Measurements from ENCODE around the gene IGF1R. TPM values are rescaled to one million over a fixed set of nuclear protein-coding genes. Genes with fewer than 3 reads are reported as not detected.

Gene IGF1R
- total and polyA plus RNA-seq, 2 of the 8 experiments (the other 6 are each of a cell fraction or from before 2014, with no cell fraction given) = 32.9 to 109 TPM

GRCh38 chr15:98650417-98651035 lies 2.2 kb downstream of the IGF1R start (continued):
- TF ChIP-seq CREB1 (IDR thresholded peaks at IDR 0.05) = peak; percentile 87
- TF ChIP-seq PHF8 (conservative IDR thresholded peaks at IDR 0.05; ENCODE audit: low read depth, low read length) = no peak
- TF ChIP-seq POU5F1 (IDR thresholded peaks at IDR 0.05; ENCODE audit: low read depth, low read length) = no peak
- peak; percentile 36 for TF ChIP-seq SAP30 (IDR thresholded peaks at IDR 0.05; ENCODE audit: insufficient read depth, insufficient replicate concordance, low read length)
- TF ChIP-seq KDM4A (IDR thresholded peaks at IDR 0.05; ENCODE audit: low read depth, low read length, severe bottlenecking) = peak; percentile 19
- TF ChIP-seq ASH2L (IDR thresholded peaks at IDR 0.05; ENCODE audit: low read length) = peak; percentile 75
